CD4-positive, alpha-beta T cell treated with Interleukin-10 for 1 hour (primary cell): ENCODE measurements around the gene UMAD1.

ENCODE experiments used
- DNase-seq: peaks from one replicate; pipeline ENCODE4 v3.0.0-alpha.2; 2020

The UMAD1 gene

DNA sequence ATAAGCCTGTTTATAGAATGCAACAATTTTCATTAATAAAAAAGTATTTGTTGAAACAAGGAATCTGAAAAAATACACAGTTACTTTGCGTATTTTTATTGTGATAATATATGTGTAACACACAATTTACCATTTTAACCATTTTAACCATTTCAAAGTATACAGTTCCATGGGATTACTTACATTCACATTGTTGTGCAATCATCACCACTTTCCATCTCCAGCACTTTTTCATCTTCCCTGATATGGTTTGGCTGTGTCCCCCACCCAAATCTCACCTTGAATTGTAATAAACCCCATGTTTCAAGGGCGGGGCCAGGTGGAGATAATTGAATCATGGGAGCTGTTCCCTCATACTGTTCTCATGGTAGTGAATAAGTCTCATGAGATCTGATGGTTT lies 266.8 kb downstream of the UMAD1 start:
- DNase-seq = no peak

GRCh38 chr7:7908622-7909145 lies 268.1 kb downstream of the UMAD1 start:
- no peak for DNase-seq

- no peak for DNase-seq
Measured at GRCh38 chr7:7909376-7909775, 268.8 kb downstream of the UMAD1 start.

GRCh38 chr7:7911369-7912123 lies 271.0 kb downstream of the UMAD1 start:
- no peak for DNase-seq

- no peak for DNase-seq
Measured at GRCh38 chr7:7912937-7913336, 272.4 kb downstream of the UMAD1 start.

- DNase-seq = no peak
Measured at GRCh38 chr7:7913504-7913903, 273.0 kb downstream of the UMAD1 start.

DNA sequence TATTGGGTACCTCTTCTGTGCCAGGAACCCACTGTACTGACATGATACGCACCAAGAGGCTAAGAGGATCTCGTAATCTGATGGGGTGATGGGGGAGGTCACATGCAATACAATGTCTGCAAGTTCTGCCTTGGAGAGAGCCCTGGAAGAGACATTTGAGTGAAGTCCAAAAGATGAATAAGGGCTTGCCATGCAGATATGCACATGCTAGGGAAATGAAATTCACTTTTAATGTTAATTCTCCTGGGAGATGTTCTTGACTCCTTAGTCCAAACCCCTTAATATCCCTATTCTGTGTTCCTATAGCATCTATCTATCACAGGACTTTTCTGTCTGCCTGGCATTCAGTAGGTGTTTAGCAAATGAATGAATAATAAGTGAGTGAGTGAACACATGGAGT lies 274.0 kb downstream of the UMAD1 start:
- no peak for DNase-seq

GRCh38 chr7:7916064-7916463 lies 275.5 kb downstream of the UMAD1 start:
- no peak for DNase-seq

GRCh38 chr7:7917593-7917992 lies 277.0 kb downstream of the UMAD1 start:
- DNase-seq = no peak

GRCh38 chr7:7918736-7919448 lies 278.3 kb downstream of the UMAD1 start:
- no peak for DNase-seq

DNA sequence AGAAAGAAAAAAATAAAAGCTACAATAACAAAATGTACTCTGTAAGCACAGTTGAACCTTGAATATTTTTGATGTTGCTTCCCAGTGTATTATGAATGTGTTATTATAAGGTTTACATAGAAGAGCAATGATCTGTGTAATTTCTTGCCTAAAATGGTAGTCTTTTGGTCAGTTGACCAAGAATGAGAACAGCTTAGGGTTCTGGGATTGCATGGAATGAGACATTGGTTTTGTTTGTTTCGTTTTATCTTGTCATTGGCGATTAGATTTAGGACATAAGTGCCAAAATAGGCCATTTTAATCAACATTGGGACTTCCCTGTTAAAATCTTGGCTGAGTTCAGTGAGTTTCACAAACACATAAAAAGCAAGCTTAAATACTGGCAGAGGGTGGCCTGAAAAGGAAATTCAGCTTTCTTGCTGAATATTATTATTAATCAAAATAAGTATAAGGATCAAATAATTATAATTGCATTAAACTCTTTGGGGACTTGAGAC lies 278.9 kb downstream of the UMAD1 start:
- no peak for DNase-seq

DNA sequence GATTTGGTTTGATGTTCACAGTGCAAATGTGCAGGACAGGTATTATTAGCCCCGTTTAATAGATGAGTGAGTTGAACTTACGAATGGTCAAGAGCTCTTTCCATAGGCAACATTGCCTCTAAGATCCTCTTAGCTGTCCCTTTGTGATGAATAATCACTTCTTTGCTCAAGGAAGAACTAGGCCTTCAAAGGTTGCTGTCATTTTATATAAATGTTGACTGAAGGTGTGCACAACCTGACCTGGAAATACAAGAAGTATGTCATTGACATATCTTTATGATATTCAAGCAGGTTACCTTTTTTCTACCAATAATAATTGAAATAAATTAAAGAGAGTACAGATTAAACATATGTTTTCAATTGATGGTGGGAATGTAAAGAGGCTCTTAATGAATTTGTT lies 279.5 kb downstream of the UMAD1 start:
- no peak for DNase-seq

GRCh38 chr7:7920481-7920880 lies 279.9 kb downstream of the UMAD1 start:
- DNase-seq = peak; percentile 64

DNA sequence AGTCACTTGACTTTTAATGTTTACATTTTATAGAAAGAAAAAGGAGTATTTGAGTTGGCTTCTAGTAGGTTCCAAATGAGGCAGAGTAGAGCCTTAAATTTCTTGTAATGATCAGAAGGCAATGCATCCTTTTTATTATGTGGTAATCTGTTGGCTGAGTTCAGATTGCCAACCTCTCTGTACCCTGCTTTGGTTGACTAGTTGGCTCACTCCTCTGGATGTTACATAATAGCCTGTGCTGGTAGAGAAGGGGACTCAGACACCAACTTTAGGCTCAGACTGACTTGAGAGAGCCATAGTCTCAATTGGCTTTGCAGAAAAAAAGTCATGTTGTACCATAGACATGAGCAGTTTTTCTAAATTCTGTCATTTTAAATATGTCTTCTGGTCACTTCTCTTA lies 281.3 kb downstream of the UMAD1 start:
- no peak for DNase-seq

GRCh38 chr7:7922684-7923385 lies 282.3 kb downstream of the UMAD1 start:
- no peak for DNase-seq

GRCh38 chr7:7923818-7924217 lies 283.3 kb downstream of the UMAD1 start:
- no peak for DNase-seq

GRCh38 chr7:7924303-7924702 lies 283.8 kb downstream of the UMAD1 start:
- no peak for DNase-seq
